Esophagus muscularis mucosa (tissue), 4 donors: Measurements from ENCODE around the gene KIF17.

Experiments
- EP300 ChIP-seq: sonication (generic); formaldehyde crosslinking; IDR thresholded peaks from one replicate; pipeline ENCODE4 v1.6.1; 2017; ENCODE audit warnings: antibody characterized with exemption
- POLR2A ChIP-seq: fragments of 450-650 bp; IDR thresholded peaks from one replicate; pipeline ENCODE4 v1.6.1; 2017; ENCODE audit warnings: antibody characterized with exemption, moderate library complexity, mild to moderate bottlenecking, low read depth
- POLR2AphosphoS5 ChIP-seq, 2 donors: sonication (generic); formaldehyde crosslinking; IDR thresholded peaks; one replicate each; pipeline ENCODE4 v1.6.1; 2017; ENCODE audit warnings: antibody characterized with exemption in 2 of 2
- TF ChIP-seq, protein P1 (sequence below), 3 experiments: fragments of 200-600 bp in 2 of 3; fragments of 450-650 bp in 1 of 3; sonication (generic) in 2 of 3; IDR thresholded peaks; one replicate each; pipeline ENCODE4 v1.5.1; 2017 to 2019; ENCODE audit warnings: antibody characterized with exemption in 3 of 3, mild to moderate bottlenecking in 2 of 3, moderate library complexity in 1 of 3

DNA sequence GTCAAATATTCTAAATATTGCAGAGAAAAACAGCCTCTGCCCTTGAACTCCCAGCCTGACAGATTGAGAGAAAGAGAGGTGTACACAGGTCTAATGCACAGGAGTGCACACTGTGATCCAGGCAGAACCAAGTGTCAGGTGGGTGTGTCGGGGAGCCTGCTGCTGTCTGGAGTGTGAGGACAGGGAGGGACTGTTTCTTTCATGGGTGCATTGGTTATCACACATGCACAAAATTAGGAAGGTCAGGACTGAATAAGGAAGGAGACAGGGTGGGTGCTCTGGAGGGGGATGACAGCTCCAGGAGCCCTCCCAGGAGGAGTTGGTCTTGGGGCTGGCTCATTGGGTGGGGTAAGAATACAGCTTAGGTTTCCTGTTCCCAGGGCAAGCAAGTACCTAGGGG, 97.8 kb downstream of the KIF17 start:
- TF ChIP-seq, protein P1, sequence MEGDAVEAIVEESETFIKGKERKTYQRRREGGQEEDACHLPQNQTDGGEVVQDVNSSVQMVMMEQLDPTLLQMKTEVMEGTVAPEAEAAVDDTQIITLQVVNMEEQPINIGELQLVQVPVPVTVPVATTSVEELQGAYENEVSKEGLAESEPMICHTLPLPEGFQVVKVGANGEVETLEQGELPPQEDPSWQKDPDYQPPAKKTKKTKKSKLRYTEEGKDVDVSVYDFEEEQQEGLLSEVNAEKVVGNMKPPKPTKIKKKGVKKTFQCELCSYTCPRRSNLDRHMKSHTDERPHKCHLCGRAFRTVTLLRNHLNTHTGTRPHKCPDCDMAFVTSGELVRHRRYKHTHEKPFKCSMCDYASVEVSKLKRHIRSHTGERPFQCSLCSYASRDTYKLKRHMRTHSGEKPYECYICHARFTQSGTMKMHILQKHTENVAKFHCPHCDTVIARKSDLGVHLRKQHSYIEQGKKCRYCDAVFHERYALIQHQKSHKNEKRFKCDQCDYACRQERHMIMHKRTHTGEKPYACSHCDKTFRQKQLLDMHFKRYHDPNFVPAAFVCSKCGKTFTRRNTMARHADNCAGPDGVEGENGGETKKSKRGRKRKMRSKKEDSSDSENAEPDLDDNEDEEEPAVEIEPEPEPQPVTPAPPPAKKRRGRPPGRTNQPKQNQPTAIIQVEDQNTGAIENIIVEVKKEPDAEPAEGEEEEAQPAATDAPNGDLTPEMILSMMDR (IDR thresholded peaks at IDR 0.05), result no peak
- no peak for TF ChIP-seq POLR2AphosphoS5 (IDR thresholded peaks at IDR 0.05)
- TF ChIP-seq EP300, result no peak
- TF ChIP-seq POLR2A, result no peak
